GM13977 (cell line): ENCODE data around the gene STARD13.

ENCODE experiments used
- DNase-seq: peaks from one replicate; pipeline ENCODE4 v3.0.0; 2012; ENCODE audit warnings: low spot score
- in situ Hi-C: fragments of 300-500 bp; cut with MboI; formaldehyde crosslinking; loops from one replicate; pipeline ENCODE4 v1.12.0; 2022; ENCODE audit warnings: low sequenced_read_pairs, low pct_unique_long_range_greater_than_20kb, mixed read lengths, inconsistent platforms; ENCODE audit not compliant: unreplicated experiment
- TF ChIP-seq, protein P1 (sequence below): IDR thresholded peaks from 2 replicates; pipeline ENCODE4 v1.5.1; 2012; ENCODE audit warnings: mild to moderate bottlenecking, control low read depth; ENCODE audit not compliant: insufficient read depth; ENCODE audit errors: extremely low read depth, missing control alignments

The STARD13 gene

DNA sequence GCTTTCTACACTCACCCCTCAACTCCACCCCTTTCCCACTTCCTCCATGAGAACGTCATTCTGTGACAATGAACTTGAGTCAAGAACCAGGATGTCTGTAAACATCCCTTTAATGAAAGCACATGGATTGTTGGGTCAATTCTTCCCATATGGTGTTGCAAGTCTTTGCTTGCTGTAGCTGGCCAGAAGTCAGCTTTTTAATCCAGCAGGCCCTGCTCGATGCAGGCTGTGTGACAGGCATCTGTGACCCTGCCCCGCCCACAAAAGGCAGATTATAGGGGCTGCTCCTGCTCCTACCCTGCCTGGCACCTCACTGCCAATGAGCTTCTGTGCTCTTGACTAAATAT is 78.0 kb downstream of the STARD13 start:
- TF ChIP-seq, protein P1, sequence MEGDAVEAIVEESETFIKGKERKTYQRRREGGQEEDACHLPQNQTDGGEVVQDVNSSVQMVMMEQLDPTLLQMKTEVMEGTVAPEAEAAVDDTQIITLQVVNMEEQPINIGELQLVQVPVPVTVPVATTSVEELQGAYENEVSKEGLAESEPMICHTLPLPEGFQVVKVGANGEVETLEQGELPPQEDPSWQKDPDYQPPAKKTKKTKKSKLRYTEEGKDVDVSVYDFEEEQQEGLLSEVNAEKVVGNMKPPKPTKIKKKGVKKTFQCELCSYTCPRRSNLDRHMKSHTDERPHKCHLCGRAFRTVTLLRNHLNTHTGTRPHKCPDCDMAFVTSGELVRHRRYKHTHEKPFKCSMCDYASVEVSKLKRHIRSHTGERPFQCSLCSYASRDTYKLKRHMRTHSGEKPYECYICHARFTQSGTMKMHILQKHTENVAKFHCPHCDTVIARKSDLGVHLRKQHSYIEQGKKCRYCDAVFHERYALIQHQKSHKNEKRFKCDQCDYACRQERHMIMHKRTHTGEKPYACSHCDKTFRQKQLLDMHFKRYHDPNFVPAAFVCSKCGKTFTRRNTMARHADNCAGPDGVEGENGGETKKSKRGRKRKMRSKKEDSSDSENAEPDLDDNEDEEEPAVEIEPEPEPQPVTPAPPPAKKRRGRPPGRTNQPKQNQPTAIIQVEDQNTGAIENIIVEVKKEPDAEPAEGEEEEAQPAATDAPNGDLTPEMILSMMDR, result no peak
- in situ Hi-C loops, result loop anchor here (25.0 kb wide), 1 partner anchor 505 kb away; no protein-coding TSS in a partner anchor
- DNase-seq, result no peak

DNA sequence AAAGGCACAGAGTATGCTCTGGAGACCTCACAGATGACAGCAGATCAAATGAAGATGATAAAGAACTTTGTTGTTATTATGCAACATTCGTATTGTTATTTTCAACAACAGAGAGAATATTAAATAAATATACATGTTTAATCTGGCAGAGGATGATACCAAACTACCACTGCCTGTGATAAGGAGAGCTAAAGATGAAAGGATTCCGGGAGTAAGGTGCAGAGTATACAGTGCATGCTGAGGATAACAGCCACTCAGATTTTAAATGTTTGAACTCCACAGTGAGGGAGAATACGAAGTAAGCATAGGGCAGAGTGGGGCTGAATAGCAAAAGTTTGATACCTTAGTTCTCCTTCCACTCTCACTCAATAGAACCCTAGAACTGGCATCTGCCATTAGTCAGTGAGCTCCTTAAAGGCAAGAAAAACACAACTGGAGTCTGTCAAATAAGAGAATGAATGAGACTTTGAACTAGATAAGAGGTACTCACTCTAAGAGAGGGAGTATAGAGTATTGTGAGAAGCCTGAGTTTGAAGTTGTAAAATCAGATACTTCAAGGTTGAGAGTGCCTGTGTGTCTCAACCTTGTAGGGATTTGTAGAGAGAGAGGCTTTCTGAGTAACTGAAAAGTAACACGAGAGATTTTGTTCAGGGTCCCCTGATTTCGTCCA is 78.5 kb downstream of the STARD13 start:
- DNase-seq, result no peak
- in situ Hi-C loops, result loop anchor here (25.0 kb wide), 1 partner anchor 505 kb away; no protein-coding TSS in a partner anchor
- TF ChIP-seq, protein P1, result no peak

DNA sequence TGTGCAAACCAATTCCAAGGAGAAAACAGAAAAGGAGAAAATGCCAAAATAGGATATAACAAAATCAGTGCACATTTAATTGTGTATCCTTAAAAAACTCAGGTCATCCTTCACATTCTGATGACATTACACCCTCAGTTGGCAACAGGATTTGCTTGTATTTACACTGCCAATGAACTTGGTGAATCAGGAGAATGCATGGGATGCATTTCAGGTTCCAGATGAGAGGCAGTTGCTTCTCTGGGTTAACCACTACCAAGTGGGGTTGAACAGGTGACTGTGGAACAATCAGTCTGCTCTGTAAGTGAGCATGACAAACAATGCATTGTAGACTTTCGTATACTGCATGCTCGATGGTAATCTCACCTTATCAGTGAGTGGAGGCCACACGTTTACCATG is 79.1 kb downstream of the STARD13 start:
- in situ Hi-C loops, result loop anchor here (25.0 kb wide), 1 partner anchor 506 kb away; no protein-coding TSS in a partner anchor
- TF ChIP-seq, protein P1, result no peak
- no peak for DNase-seq

DNA sequence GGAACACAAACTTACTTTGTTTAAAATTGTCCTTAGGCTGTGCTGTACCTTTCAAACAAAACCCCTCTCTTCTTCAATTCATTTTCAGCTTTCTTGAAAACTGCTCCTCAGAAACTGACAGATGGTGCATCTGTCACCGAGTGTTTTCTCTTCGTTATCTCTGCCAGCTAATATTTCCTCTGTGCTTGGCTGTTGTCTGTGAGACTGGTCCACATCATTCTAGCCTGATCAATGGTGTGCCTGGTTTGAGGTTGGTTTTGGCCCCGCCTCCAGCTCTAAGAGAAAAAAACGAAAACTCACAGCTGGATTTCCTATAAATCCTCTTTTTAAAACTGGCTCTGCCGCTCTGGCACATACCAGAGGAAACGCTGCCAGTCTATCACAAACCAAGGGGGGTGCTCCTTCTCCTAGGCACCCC is 79.7 kb downstream of the STARD13 start:
- DNase-seq, result peak; percentile 28
- in situ Hi-C loops, result loop anchor here (25.0 kb wide), 1 partner anchor 506 kb away; no protein-coding TSS in a partner anchor
- TF ChIP-seq, protein P1, result no peak

DNA sequence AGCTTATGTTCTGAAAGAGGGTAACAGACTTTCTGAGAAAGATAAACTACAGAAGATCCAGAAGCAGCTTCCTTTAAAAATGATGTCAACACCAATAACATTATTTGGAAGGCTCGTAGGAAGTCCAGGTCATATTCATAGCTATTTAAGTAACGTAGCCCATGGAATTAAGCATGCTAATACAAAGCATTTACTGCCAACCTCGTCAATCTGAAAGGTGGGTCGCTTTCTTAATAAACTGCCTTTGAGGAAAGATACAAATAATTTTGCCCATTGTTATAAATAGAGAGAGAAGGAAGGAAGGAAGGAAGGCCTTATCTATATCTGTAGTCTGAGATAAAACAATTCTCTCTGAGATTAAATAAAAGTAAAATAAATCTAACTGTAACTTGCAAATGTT is 80.3 kb downstream of the STARD13 start:
- DNase-seq, result no peak
- in situ Hi-C loops, result loop anchor here (25.0 kb wide), 1 partner anchor 507 kb away; no protein-coding TSS in a partner anchor

DNA sequence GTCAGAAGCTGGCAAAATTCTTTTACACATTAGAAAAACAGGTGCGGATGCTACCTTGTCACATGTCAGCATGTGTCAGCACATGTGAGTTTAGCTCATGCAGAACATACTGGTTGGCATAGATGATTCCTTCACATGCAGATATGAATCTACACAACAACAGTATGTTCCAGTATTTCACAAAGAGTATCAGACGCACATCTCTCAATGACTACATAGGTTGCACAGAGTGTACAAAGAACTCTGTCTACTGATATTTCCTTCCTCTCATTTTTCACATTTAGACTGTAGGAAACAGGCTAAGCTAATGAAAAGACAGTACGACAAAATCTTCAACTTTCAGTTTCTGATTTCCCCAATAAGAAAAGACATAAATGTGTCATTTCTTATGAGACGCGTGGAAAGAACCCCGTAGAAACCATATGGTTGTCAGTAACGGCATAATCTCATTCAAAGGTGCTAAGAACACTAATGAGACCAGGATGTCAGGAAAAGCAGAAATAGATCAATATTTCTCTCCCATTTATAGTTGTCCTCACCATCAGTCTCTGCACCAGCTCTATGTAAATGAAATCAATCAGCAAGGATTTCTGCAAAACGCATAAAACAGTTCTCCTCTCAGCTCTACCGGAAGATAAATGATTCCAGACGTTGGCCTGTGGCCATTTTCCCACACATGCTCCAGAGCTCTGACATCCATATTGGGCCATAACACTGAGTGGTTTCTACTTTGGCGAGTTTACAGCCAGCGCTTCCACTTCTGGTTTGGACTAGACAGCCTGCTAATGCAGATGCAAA is 81.2 kb downstream of the STARD13 start:
- DNase-seq, result no peak
- in situ Hi-C loops, result loop anchor here (25.0 kb wide), 1 partner anchor 508 kb away; no protein-coding TSS in a partner anchor
- TF ChIP-seq, protein P1, result no peak

More for the DNA sequence above, 80.3 kb downstream of the STARD13 start:
- TF ChIP-seq, protein P1, result no peak
